ENCODE measurements around the gene TMEM80. TPM values are rescaled to one million over a fixed set of nuclear protein-coding genes. Genes with fewer than 3 reads are reported as not detected.

TMEM80 gene
- total and polyA plus RNA-seq, 4 experiments from 2014 or later, result 27.0 to 47.3 (median 38.6) TPM

- peaks cover 6 to 22% (median 14%) of the 10 kb centered on the region in 4 donors for H3K4me1 Mint-ChIP-seq
- H3K4me3 ChIP-seq (ENCODE audit: low read length in 2 of 2), result no peak overlapping the region
- H3K27me3 Mint-ChIP-seq, result peaks cover 2 to 3% of the 10 kb centered on the region in 2 donors
- peaks cover 0 to 6% (median 0%) of the 10 kb centered on the region in 8 donors for H3K9me3 Mint-ChIP-seq
- H3K36me3 ChIP-seq (ENCODE audit: insufficient read depth, low read length), result no peaks in the 10 kb centered on the region
- no peak overlapping the region for H3K27ac Mint-ChIP-seq
- intact Hi-C loops (cut with micrococcal nuclease), result loop anchor here (10.0 kb wide), 1 partner anchor 266 kb away; the partner anchor contains the start of gene PTDSS2
- peak overlapping the region in 3 of 8 donors; percentile 43 to 84 (median 71) for H3K4me3 Mint-ChIP-seq
- ChIA-PET CTCF (ENCODE audit: partially characterized antibody) (interaction anchor here (0.7 to 6.1 kb wide), 5 partner anchors 24 to 166 kb away, joined by 3 to 50 read pairs (median 4); partner anchors contain the start of genes DEAF1, TALDO1 and TMEM80), POLR2A (ENCODE audit: partially characterized antibody) (interaction anchor here (2.4 to 7.7 kb wide), 3 partner anchors 25 to 185 kb away, joined by 7 to 109 read pairs (median 28); partner anchors contain the start of genes DEAF1, HRAS and TMEM80)
- H3K9me3 ChIP-seq (ENCODE audit: control insufficient read depth in 1 of 2, low read length in 2 of 2), result no peaks in the 10 kb centered on the region
- peak in 2 of 5 donors; percentile 34 to 69 for DNase-seq
- H3K4me1 ChIP-seq (ENCODE audit: insufficient read depth, low read length), result peaks cover 24% of the 10 kb centered on the region
- no peak overlapping the region for H3K27ac ChIP-seq (ENCODE audit: low read depth, low read length)
- no peaks in the 10 kb centered on the region for H3K36me3 Mint-ChIP-seq
- H3K27me3 ChIP-seq (ENCODE audit: insufficient read depth, low read length), result peaks cover 10% of the 10 kb centered on the region
Observed at GRCh38 chr11:720642-721246, 25.1 kb downstream of the TMEM80 start.

- ChIA-PET POLR2A (ENCODE audit: partially characterized antibody) (interaction anchor here (0.9 to 7.7 kb wide), 6 partner anchors 21 to 215 kb away, joined by 3 to 109 read pairs (median 5); partner anchors contain the start of genes DEAF1, HRAS, RNH1 and TMEM80), CTCF (ENCODE audit: partially characterized antibody) (interaction anchor here (1.0 to 6.1 kb wide), 5 partner anchors 25 to 166 kb away, joined by 3 to 50 read pairs (median 28); partner anchors contain the start of genes DEAF1, TALDO1 and TMEM80)
- H3K27ac ChIP-seq (ENCODE audit: low read depth, low read length), result no peak overlapping the region
- Mint-ChIP-seq H3K4me3 (peak overlapping the region in 6 of 8 donors; percentile 46 to 84 (median 63)), H3K36me3 (no peaks in the 10 kb centered on the region), H3K4me1 (peaks cover 6 to 22% (median 14%) of the 10 kb centered on the region in 4 donors), H3K27me3 (peaks cover 2 to 3% of the 10 kb centered on the region in 2 donors), H3K9me3 (peaks cover 0 to 5% (median 0%) of the 10 kb centered on the region in 8 donors), H3K27ac (no peak overlapping the region)
- H3K4me1 ChIP-seq (ENCODE audit: insufficient read depth, low read length), result peaks cover 24% of the 10 kb centered on the region
- no peak overlapping the region for H3K4me3 ChIP-seq (ENCODE audit: low read length in 2 of 2)
- no peak for DNase-seq
- H3K36me3 ChIP-seq (ENCODE audit: insufficient read depth, low read length), result no peaks in the 10 kb centered on the region
- intact Hi-C loops (cut with micrococcal nuclease), result loop anchor here (10.0 kb wide), 1 partner anchor 266 kb away; the partner anchor contains the start of gene PTDSS2
- H3K27me3 ChIP-seq (ENCODE audit: insufficient read depth, low read length), result peaks cover 10% of the 10 kb centered on the region
- H3K9me3 ChIP-seq (ENCODE audit: control insufficient read depth in 1 of 2, low read length in 2 of 2), result no peaks in the 10 kb centered on the region
Observed at GRCh38 chr11:721247-721740, 25.7 kb downstream of the TMEM80 start.

- intact Hi-C loops (cut with micrococcal nuclease), result loop anchor here (2.0 to 10.0 kb wide), 2 partner anchors 109 to 267 kb away; partner anchors contain the start of gene PTDSS2
- peaks cover 10% of the 10 kb centered on the region for H3K27me3 ChIP-seq (ENCODE audit: insufficient read depth, low read length)
- Mint-ChIP-seq H3K4me1 (peaks cover 6 to 25% (median 17%) of the 10 kb centered on the region in 4 donors), H3K27ac (no peak overlapping the region), H3K4me3 (peak overlapping the region in 7 of 8 donors; percentile 46 to 84 (median 60)), H3K27me3 (peaks cover 2 to 3% of the 10 kb centered on the region in 2 donors), H3K36me3 (no peaks in the 10 kb centered on the region), H3K9me3 (peaks cover 0 to 2% (median 0%) of the 10 kb centered on the region in 8 donors)
- POLR2A ChIA-PET (ENCODE audit: partially characterized antibody), result interaction anchor here (0.9 to 7.7 kb wide), 7 partner anchors 22 to 215 kb away, joined by 3 to 109 read pairs (median 4); partner anchors contain the start of genes DEAF1, HRAS, RNH1 and TMEM80
- no peak overlapping the region for H3K27ac ChIP-seq (ENCODE audit: low read depth, low read length)
- H3K4me1 ChIP-seq (ENCODE audit: insufficient read depth, low read length), result peaks cover 29% of the 10 kb centered on the region
- CTCF ChIA-PET (ENCODE audit: partially characterized antibody), result interaction anchor here (1.3 to 6.1 kb wide), 7 partner anchors 12 to 166 kb away, joined by 3 to 50 read pairs (median 11); partner anchors contain the start of genes DEAF1, TALDO1 and TMEM80
- peak overlapping the region in 1 of 2 donors; percentile 18 for H3K4me3 ChIP-seq (ENCODE audit: low read length in 2 of 2)
- H3K36me3 ChIP-seq (ENCODE audit: insufficient read depth, low read length), result no peaks in the 10 kb centered on the region
- DNase-seq, result peak; percentile 39 to 67 (median 50)
- no peaks in the 10 kb centered on the region for H3K9me3 ChIP-seq (ENCODE audit: control insufficient read depth in 1 of 2, low read length in 2 of 2)
Observed at GRCh38 chr11:721741-722345, 26.2 kb downstream of the TMEM80 start.

- Histone ChIP-seq H3K9me3 (ENCODE audit: control insufficient read depth in 1 of 2, low read length in 2 of 2) (no peaks in the 10 kb centered on the region), H3K4me3 (ENCODE audit: low read length in 2 of 2) (peak overlapping the region in 1 of 2 donors; percentile 18), H3K4me1 (ENCODE audit: insufficient read depth, low read length) (peaks cover 35% of the 10 kb centered on the region), H3K27ac (ENCODE audit: low read depth, low read length) (no peak overlapping the region), H3K36me3 (ENCODE audit: insufficient read depth, low read length) (no peaks in the 10 kb centered on the region), H3K27me3 (ENCODE audit: insufficient read depth, low read length) (peaks cover 10% of the 10 kb centered on the region)
- no peak overlapping the region for H3K4me3 Mint-ChIP-seq
- peaks cover 2 to 3% of the 10 kb centered on the region in 2 donors for H3K27me3 Mint-ChIP-seq
- POLR2A ChIA-PET (ENCODE audit: partially characterized antibody), result interaction anchor here (0.9 to 7.7 kb wide), 7 partner anchors 22 to 216 kb away, joined by 3 to 109 read pairs (median 4); partner anchors contain the start of genes DEAF1, HRAS, RNH1 and TMEM80
- peaks cover 0 to 2% (median 0%) of the 10 kb centered on the region in 8 donors for H3K9me3 Mint-ChIP-seq
- peaks cover 6 to 27% (median 17%) of the 10 kb centered on the region in 4 donors for H3K4me1 Mint-ChIP-seq
- H3K36me3 Mint-ChIP-seq, result no peaks in the 10 kb centered on the region
- intact Hi-C loops (cut with micrococcal nuclease), result loop anchor here (2.0 to 10.0 kb wide), 2 partner anchors 110 to 268 kb away; partner anchors contain the start of gene PTDSS2
- H3K27ac Mint-ChIP-seq, result no peak overlapping the region
- no peak for DNase-seq
- CTCF ChIA-PET (ENCODE audit: partially characterized antibody), result interaction anchor here (0.9 to 6.1 kb wide), 10 partner anchors 12 to 167 kb away, joined by 3 to 50 read pairs (median 6); partner anchors contain the start of genes DEAF1, TALDO1 and TMEM80
Observed at GRCh38 chr11:722346-722811, 26.8 kb downstream of the TMEM80 start.

- H3K27ac ChIP-seq (ENCODE audit: low read depth, low read length), result no peak overlapping the region
- peaks cover 6 to 27% (median 17%) of the 10 kb centered on the region in 4 donors for H3K4me1 Mint-ChIP-seq
- peaks cover 0 to 2% (median 0%) of the 10 kb centered on the region in 8 donors for H3K9me3 Mint-ChIP-seq
- H3K36me3 ChIP-seq (ENCODE audit: insufficient read depth, low read length), result no peaks in the 10 kb centered on the region
- peak overlapping the region in 6 of 7 donors; percentile 21 to 91 (median 80) for H3K27ac Mint-ChIP-seq
- H3K4me3 Mint-ChIP-seq, result peak overlapping the region; percentile 31 to 89 (median 82)
- ChIA-PET POLR2A (ENCODE audit: partially characterized antibody) (interaction anchor here (0.6 to 7.7 kb wide), 6 partner anchors 14 to 479 kb away, joined by 3 to 109 read pairs (median 5); partner anchors contain the start of genes DEAF1, HRAS and TMEM80), CTCF (ENCODE audit: partially characterized antibody) (interaction anchor here (0.7 to 6.1 kb wide), 13 partner anchors 11 to 168 kb away, joined by 3 to 50 read pairs (median 5); partner anchors contain the start of genes DEAF1, TALDO1 and TMEM80)
- H3K9me3 ChIP-seq (ENCODE audit: control insufficient read depth in 1 of 2, low read length in 2 of 2), result no peaks in the 10 kb centered on the region
- intact Hi-C loops (cut with micrococcal nuclease), result loop anchor here (1.0 to 10.0 kb wide), 6 partner anchors 27 to 269 kb away; partner anchors contain the start of gene PTDSS2
- H3K36me3 Mint-ChIP-seq, result no peaks in the 10 kb centered on the region
- peaks cover 43% of the 10 kb centered on the region for H3K4me1 ChIP-seq (ENCODE audit: insufficient read depth, low read length)
- H3K27me3 Mint-ChIP-seq, result peaks cover 2 to 3% of the 10 kb centered on the region in 2 donors
- H3K4me3 ChIP-seq (ENCODE audit: low read length in 2 of 2), result no peak overlapping the region
- DNase-seq, result peak; percentile 40 to 61 (median 58)
- peaks cover 10% of the 10 kb centered on the region for H3K27me3 ChIP-seq (ENCODE audit: insufficient read depth, low read length)
Observed at GRCh38 chr11:723120-723883, 27.7 kb downstream of the TMEM80 start.
